NCI-H748 (cell line): ENCODE measurements around the gene LIPC.
A peak's percentile ranks its signal among the peaks of the same experiment; 100 is the strongest.

Experiments
- DNase-seq: peaks from one replicate; lab custom pipeline; 2025; ENCODE audit not compliant: unreplicated experiment; lab: John Stamatoyannopoulos, UW

The LIPC gene

DNA sequence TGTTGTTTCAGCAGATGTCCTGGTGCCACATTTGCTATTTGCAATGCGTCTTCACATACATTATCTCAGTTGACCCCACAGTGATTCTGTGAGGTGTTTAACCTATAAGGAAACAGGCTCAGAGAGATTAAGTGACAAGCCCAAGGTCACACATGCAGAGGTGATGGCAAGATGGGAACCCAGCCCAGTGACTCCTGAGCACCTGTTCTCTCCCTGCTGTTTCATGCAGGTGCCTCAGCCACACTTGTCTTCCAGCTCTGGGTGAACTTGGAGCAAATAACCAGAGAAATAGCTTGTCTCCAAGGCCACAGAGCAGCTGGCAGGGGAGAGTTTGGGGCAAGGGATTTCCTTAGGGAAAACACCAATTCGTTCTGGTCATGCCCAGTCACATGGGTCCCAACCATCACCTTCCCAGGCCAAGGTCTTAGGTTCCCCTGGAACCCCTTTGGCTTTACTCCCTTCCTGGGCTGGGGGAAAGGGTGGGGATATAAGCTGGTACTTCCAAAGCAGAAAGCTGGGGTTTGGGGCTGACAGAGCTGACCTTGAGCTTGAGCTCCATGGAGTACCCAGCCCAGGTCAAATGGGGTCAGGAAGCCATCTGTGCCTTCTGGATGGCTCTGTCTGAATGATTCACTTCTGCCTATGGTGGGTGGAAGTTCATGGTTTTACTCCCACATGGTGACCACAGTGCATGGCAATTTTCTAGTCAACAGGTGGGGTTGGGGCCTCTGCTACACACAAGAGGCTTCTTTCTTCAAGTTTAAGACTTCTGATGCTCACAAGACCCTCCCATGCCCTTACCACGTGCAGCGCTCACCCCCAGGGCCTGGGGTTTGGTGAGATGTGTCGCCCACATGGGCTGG is 22.4 kb downstream of the LIPC start:
- DNase-seq, result no peak

DNA sequence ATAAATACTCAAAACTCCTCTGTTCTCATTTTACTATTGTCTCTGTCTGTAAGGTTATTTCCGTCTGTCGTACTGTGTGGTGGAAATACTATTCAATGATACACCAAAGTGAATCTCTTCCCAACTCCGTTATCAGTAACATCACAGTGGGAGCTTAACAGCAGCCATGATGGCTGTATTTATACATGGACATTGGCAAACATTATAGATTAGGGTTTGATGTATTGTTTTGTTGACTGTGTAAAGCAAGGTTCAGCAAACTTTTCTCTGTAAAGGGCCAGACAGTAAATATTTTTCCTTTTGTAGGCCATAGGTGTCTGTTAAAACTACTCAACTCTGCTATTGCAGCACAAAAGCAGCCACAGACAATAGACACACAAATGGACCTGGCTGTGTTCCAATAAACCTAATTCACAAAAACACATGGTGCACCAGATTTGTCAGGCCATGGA is 23.2 kb downstream of the LIPC start:
- peak; percentile 94 for DNase-seq

DNA sequence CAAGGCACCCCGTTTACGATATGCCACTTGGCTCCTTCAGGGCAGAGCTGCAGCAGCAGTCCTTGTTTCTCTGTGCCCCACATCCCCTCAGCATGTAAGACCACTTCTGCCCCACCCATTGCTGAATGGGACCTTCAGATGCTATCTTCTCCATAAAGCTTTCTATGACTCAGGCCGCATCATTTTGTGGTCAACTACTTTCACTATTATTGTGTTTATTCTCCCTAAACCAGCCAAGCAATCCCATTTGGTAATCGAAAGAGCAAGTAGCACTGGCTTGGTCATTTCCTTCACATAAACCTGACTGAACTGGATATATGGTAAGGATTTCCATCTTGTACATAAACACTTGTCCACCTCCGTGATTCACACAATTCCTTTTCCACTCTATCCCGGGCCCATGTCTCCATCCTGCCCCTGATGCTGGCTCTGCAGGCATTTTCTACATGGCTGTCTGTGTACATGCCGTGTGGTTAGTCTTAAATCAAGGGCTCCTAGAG is 25.7 kb downstream of the LIPC start:
- no peak for DNase-seq

DNA sequence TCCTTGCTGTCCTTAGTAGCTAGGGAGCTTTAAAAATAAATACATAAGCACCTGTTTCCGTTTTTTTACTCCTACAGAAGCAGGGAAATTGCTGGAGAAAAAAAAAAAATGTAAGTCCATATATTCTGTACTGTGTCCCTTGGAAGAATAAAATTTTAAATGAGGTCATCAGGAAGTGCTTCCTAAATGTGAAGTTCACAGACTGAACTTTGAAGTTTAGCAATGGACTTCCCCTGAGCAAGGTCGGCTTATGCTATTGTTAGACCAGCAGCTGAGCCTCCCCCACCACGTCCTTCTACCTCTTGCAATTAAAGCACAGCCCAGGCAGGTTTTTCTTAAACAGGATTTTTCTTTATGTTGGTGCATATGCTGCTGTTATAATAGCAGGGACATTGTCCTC is 26.3 kb downstream of the LIPC start:
- DNase-seq, result no peak

DNA sequence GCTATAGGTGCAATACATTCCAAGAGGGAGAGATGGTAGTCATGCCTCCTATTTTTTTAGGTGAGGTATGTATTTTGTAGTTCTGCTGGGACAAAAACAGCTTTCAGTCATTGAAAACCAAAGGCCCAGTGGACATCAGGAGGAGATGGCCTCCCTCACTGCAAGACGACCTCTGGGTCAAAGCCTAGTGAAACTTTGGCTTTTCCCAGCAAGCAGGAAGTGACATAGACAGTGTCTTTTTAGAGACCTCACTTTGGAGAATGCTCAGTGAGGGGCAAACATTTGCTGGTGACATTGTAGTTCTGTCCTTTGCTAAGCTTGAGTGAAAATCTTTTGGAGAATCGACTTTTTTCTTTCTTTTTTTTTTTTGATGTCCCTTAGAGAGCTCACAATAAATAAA is 27.3 kb downstream of the LIPC start:
- DNase-seq, result no peak

DNA sequence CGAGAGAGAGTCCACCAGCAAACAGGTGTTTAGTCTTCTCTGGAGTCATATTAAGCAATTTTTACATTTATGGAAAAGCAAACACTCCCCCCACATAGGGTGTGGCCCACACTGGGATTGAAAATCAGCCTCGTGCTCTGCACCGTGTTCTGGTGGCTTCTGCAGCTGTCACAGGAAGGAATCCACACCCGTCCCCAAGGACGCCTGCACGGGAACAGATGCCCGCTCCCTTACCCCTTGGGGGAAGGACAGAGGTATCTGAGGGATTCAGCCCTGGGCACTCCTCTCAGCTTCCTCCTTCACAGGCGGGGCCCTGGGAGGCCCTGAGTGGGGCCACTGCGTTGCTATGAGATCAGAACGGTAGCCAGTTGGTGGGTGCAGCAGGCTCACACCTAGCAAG is 27.8 kb downstream of the LIPC start:
- peak; percentile 40 for DNase-seq

DNA sequence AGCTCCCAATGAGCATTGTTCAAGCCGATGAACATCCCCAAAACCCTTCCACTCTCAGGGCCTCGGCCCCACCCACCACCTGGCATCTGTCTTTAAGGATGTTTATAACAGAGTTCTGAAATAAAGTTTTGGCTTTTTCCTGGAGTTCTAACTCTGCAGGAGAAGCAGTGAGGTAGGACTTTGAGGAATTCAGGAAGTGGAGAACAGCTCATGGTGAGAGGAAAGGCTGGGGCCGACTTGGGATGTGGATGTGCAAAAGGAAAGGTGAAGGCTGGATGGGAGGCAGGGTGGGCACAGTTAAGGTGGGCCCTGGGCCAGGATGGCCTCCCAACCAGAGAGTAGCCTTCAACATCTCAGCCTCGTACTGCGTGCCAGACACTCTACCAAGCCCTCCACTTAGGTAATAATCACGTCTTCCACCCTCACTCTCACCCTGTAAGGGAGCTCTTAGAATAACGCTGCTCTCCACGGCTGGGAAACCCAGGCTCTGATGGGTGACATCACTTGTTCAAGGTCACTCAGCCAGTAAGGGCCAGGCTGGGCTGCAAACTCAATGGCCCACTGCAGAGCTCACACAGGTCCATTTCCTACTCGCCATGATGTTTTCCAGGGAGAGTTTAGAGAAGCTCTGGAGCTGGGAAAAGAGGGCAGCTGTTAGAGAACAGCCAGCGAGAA is 28.5 kb downstream of the LIPC start:
- DNase-seq, result no peak

DNA sequence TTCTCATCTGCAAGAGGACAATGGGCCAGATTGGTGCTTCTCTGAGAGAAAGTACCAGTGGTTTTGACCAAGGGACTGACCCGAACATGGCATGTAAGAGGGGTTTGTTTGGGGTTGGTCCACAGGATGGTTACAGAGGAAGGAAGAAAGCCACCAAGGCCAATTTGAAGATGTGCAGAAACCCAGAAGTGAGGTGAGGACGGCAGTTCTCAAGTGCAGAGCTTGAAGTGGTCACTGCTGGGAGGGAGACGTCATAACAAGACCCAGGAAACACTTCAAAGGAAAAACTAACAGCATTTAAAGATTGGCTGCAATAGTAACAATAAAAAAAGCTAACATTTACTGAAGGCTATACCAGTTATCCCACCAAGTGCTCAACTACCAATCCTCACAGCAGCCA is 29.1 kb downstream of the LIPC start:
- DNase-seq, result no peak

DNA sequence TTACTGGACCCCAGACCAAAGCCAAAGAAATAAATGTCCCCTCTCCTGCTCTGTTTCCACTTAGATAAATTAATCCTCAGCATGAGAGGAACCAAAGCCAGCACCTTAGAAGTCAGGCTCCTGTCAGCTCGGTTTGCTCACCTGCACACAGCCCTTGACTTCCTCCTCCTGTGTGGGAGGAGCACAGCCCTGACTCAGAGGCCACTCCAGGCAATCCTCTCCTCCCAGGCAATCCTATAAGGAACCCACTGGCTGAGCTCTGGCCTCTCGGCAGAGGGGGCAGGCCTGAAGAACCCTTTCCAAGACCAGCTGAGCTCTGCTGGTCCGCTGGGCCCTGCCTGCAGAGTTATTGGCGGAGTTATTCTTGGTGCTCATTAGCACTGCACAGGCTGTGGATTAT is 30.8 kb downstream of the LIPC start:
- DNase-seq, result no peak

DNA sequence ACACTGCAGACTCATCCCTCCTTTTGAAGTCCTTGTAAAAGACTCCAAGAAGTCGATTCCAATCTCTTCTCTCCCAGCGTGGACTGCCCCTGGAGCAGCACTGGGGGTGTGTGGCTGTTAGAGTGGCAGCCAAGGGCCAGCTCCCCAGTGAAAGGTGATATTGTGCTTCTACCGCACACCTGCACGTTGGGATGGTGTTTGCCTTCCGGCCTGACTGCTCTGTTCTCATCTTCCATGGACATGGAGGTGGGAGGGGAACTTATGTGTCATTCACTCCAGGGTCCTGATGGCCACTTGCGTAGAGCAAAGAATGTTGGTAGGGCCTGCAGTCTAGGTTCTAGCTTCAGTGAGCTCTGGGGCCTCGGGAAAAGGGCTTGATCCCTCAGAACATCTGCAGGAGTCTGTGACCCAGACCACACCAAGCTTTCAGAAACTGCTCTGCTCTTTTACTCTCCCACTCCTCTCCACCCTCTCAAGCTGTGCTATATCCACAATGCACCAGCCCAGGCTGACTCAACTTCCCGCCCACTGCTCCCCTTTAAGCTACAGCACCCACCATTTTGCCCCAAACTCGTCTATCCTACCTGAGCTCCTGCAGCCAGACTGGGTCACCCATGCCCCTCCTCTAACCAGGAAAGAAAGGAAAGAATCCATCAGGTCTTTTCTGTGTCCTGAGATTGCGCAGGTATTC is 31.3 kb downstream of the LIPC start:
- peak; percentile 24 for DNase-seq

DNA sequence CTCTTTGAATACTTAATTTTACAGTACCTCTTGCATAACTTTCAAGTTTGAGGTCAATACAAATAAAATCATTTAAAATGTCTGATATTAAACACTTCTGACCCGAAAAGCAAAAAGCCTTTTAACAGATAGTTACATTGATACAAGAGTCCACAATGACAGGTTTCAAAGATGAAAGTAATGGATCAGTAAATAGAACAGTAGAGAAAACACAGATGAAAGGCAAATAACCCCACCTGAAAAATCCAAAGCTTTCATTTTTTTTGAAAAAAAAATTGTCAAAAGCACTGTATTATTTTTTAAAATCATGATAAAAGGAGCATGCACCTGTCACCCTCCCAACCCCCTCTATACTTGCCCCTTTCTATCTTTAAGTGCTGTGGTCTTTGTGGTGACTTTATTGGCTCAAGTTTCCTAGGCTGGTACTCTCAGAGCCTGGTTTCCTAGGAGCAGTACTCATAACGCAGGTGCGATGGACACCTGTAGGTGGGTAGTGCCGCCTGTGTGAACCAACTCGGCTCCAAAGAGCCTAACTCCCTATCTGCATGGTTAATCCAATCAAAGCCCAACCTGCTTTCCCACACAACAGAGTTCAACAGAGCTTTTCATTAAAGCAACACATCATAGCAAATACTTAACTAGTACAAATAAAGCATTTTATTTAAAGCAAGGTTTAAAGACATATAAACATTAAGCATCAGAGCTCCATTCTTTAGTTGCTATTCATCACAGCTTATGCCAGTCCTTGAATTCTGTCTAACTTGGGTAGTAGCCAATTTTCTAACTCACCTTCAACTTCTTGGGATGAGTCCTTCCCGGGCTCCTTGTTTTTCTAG is 32.2 kb downstream of the LIPC start:
- DNase-seq, result peak; percentile 76

DNA sequence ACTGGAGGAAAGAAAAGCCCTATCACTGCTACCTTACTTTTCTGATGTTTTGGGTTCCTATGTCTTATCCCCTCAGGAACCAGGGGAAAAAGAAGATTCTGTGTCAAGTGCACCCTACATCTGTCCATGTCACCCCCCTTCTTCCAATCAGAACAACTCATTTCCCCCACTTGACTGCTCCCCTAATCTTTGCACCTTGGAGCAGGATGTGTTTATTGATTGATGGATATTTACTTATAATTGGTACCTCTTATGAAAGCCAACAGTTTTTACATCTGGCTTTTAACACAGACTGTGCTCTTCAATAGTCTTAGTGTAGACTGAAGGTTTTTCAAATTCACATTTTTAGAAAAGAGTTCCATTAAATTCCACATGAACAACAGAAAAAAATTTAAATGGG is 33.3 kb downstream of the LIPC start:
- DNase-seq, result no peak

DNA sequence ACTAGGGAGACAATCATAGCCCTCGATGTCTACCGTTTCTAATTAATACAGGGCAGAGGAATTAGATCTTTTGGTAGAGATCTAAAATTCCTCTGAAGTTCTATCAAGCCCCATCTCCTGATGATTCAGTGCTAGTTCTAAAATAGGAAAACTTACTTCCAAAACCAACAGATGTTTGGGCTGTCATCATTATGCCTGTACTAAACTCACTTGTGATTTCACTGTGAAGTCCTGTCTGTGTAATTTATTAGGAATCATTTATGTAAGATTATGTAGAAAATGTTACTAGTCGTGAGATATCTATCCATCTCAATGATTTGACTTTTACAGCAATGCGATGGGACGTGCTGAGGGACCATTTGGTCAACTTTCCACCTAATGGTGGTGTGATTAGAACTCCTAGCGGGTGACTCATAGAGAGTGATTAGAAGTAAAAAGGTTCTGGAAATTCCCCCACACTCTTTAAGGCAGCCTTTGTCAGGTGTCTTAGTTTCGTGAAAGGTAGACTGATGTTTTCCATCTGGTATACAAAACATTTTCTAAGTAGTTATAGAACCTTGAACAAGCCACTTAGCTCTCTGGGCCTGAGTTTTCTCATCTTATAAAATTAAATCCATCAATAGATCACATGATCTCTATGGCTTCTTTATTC is 34.2 kb downstream of the LIPC start:
- DNase-seq, result no peak

DNA sequence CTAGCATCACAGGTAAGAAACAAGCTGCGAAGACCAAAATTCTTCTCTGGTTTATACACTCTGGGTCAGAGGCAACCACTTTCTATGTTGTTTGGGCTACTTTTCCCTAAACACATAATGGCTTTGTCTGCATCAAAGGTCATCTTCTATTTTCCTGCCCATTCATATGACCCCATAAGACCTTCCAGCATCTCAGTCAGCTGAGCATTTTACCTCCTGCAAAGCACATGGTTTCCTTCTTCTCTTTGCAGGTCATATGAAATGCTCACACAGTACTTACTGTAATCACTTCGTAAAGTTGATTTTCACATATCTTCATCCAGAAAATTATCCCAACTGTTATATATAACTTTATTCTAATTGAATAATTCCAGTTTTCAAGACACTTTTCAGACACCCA is 34.8 kb downstream of the LIPC start:
- no peak for DNase-seq

DNA sequence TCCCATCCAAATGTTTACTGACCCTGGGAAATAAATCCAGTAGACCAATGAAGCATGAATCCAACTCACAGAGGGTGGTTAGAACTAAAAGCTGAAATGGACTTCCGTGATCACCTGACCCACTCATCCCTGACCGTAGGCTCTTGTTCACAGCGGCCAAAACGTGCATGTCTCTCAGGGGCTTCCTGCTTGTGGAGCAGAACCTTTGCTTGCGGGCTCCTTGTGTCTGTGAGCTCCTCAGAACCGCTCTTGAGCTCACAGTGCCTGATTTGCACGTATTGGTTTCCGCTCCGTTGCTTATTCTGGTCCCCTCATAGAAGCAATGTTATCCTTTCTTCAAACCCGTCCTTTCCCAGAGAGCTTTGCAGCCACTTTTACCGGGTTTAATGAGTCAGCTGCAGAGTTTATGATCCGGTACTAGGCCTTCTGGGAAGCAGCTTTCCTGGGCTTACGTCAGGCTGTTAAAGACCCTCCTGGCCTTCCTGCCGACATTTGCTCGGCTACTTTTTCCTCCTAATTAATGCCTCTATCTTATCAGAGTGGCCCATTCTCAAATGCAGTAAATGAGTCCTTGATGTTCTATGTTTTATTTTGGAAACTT is 35.4 kb downstream of the LIPC start:
- DNase-seq, result no peak

DNA sequence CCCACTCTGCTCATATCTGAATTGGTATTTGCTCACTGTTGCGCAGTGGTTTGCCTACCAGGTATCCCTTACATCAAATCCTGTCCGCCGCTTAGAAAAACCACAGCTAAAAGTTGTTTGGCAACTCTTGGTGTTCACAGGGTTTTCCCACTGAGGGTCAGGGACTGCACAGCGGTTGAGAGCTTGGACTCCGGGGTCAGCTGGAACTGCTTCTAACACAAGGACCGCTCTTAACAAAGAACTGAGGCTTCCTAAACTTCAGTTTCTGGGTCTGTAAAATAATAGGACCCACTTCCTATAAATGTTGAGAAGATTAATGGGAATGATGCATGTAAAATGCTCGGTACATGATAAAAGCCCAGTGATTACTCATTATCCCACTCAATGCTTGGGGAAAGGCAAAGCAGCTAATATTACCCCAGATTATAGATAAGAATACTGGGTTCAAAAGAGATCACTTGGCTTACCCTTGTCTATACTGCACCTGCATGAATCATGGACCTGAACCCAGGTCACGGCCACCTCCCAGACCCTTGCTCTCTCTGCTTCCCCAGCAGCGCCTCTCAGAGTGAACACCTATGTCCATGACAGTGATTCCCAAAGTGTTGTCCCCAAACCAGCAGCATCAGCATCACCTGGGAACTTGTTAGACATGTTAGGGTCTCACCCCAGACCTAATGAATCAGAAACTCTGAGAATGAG is 36.1 kb downstream of the LIPC start:
- DNase-seq, result no peak

DNA sequence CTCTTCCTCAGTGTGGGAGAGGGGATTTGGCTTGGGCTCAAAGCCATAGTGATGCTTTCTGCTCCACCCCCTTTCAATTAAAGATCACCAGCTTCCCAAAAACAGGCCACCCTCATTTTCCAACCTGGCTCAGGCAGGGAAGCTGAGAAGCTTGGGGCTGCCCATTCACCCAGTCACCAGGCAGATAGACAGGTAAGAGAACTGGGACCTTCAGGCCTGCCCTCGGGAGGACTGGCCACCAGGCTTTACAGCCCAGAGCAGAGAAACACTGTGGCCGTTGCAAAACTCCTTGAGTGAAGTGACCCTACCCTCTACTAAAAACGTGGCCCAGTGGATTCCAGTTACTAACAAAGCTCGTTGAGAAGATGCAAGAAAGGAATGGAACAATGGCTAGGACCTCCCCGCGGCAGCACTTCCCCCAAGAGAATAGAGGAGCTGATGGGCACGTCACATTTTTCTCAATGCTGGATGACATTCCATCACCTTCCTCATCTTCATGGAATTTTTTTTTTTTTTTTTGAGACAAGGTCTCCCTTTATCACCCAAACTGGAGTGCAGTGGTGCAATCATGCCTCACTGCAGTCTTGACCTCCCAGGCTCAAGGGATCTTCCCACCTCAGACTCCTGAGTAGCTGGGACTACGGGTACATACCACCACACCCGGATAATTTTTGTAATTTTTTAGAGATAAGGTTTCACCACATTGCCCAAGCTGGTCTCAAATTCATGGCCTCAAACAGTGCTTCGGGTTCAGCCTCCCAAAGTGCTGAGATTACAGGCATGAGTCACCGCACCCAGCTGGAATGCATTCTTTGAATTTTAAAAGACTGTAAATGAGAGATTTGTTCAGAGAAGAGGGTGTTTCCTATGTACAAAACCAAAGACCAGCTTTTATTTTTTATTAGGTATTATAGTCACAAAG is 37.9 kb downstream of the LIPC start:
- no peak for DNase-seq

DNA sequence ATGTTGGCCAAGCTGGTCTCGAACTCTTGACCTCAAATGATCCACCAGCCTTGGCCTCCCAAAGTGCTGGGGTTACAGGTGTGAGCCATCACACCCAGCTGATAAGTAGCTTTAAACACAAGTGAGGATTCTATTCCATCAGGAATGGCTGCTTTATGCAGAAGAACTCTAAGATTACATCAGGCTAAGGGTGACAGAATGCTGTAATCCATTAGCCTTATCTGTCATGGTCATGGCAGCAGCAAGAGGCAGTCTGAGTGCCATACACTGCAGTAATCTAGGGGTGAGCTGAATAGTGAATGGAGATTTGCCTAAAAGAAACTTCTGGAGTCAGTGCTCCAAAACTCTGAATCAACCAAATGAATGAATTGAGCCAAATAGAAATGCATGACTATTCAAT is 39.6 kb downstream of the LIPC start:
- DNase-seq, result no peak
